ENCODE results near the gene TNXB. TPM values are rescaled to one million over a fixed set of nuclear protein-coding genes. Genes with fewer than 3 reads are reported as not detected.
A peak's percentile ranks its signal among the peaks of the same experiment; 100 is the strongest.
"Not testable (repeated sequence)": the region's sequence is repeated elsewhere in the genome, so short reads cannot be mapped to it uniquely, and the experiment has no call there.

Gene TNXB
- total RNA-seq, 1 donor = 2.8 TPM

GRCh38 chr6:32148289-32149091, 39.4 kb upstream of the TNXB start:
- Histone ChIP-seq H3K4me3 (ENCODE audit: low read length) (peak overlapping the region; percentile 34), H3K4me1 (ENCODE audit: insufficient read depth, low read length) (peaks cover 24% of the 10 kb centered on the region), H3K27me3 (ENCODE audit: insufficient read depth, low read length) (peaks cover 46% of the 10 kb centered on the region), H3K9me3 (ENCODE audit: low read depth, low read length) (no peaks in the 10 kb centered on the region)

GRCh38 chr6:32147401-32148132, 38.4 kb upstream of the TNXB start:
- H3K9me3 ChIP-seq (ENCODE audit: low read depth, low read length) = no peaks in the 10 kb centered on the region
- H3K27me3 ChIP-seq (ENCODE audit: insufficient read depth, low read length) = peaks cover 39% of the 10 kb centered on the region
- peaks cover 20% of the 10 kb centered on the region for H3K4me1 ChIP-seq (ENCODE audit: insufficient read depth, low read length)
- no peak overlapping the region for H3K4me3 ChIP-seq (ENCODE audit: low read length)

GRCh38 chr6:32146687-32147086, 37.5 kb upstream of the TNXB start:
- peaks cover 33% of the 10 kb centered on the region for H3K27me3 ChIP-seq (ENCODE audit: insufficient read depth, low read length)
- H3K9me3 ChIP-seq (ENCODE audit: low read depth, low read length) = no peaks in the 10 kb centered on the region
- H3K4me1 ChIP-seq (ENCODE audit: insufficient read depth, low read length) = peaks cover 15% of the 10 kb centered on the region
- no peak overlapping the region for H3K4me3 ChIP-seq (ENCODE audit: low read length)

- H3K4me3 ChIP-seq (ENCODE audit: low read length) = no peak overlapping the region
- H3K27me3 ChIP-seq (ENCODE audit: insufficient read depth, low read length) = peaks cover 31% of the 10 kb centered on the region
- H3K4me1 ChIP-seq (ENCODE audit: insufficient read depth, low read length) = peaks cover 15% of the 10 kb centered on the region
- H3K9me3 ChIP-seq (ENCODE audit: low read depth, low read length) = no peaks in the 10 kb centered on the region
These were observed 37.1 kb upstream of the TNXB start for GRCh38 chr6:32146287-32146686.

GRCh38 chr6:32144238-32144637, 35.1 kb upstream of the TNXB start:
- Histone ChIP-seq H3K27me3 (ENCODE audit: insufficient read depth, low read length) (peaks cover 17% of the 10 kb centered on the region), H3K4me1 (ENCODE audit: insufficient read depth, low read length) (peaks cover 13% of the 10 kb centered on the region)
- H3K4me3 ChIP-seq (ENCODE audit: low read length); H3K9me3 ChIP-seq (ENCODE audit: low read depth, low read length): not testable (repeated sequence)

DNA sequence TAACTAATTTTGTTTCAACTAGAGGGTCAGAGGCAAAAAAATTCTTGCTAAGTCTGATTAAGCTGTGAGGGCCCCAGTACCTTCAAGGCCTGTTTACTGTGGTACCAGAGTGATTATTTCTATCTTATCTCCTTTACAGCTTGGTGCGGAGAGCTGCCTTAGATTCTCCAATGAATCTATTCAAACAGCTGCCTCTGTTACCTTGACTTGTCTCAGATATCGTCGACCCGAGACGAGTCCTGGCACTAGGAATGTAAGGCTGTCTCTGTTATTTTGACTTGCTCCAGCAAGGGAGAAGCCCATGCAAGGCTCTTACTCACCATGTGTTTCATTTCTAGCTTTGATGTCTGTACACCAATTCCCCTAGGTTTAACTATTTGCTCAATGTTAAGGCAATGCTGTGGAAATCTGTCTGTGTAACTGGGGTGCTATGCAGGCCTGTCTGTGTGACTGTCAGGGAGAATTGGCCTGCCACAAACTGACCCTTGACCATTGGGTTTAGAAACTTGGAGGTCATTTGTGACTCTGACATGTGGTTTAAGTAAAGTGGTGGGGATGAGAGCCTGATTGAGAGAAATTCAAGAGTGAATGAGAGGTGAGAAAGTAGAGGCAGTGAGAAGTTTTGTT, 31.4 kb upstream of the TNXB start:
- H3K4me3 ChIP-seq (ENCODE audit: low read length) = no peak overlapping the region
- no peaks in the 10 kb centered on the region for H3K4me1 ChIP-seq (ENCODE audit: insufficient read depth, low read length)
- H3K27me3 ChIP-seq (ENCODE audit: insufficient read depth, low read length) = no peaks in the 10 kb centered on the region
- no peaks in the 10 kb centered on the region for H3K9me3 ChIP-seq (ENCODE audit: low read depth, low read length)

DNA sequence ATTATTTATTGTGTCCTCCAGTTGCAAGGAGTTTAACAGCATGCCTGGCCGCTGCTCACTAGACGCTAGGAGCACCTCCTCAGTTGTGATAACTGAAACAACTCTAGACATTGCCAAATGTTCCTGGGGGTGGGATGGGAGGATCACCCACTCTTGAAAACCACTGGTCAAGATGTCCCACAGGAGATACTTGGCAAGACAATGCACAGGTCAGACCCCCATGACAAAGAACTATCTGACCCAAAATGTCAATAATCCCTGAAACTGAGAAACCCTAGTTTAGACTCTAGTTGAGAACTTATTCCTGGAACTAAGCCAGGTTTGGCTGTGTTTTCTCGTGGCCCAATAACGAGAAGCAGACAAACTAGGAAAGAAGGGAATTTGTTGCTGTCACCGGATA, 30.5 kb upstream of the TNXB start:
- Histone ChIP-seq H3K27me3 (ENCODE audit: insufficient read depth, low read length) (no peaks in the 10 kb centered on the region), H3K4me1 (ENCODE audit: insufficient read depth, low read length) (no peaks in the 10 kb centered on the region), H3K9me3 (ENCODE audit: low read depth, low read length) (no peaks in the 10 kb centered on the region), H3K4me3 (ENCODE audit: low read length) (no peak overlapping the region)

- no peaks in the 10 kb centered on the region for H3K4me1 ChIP-seq (ENCODE audit: insufficient read depth, low read length)
- H3K9me3 ChIP-seq (ENCODE audit: low read depth, low read length) = no peaks in the 10 kb centered on the region
- H3K4me3 ChIP-seq (ENCODE audit: low read length) = no peak overlapping the region
- H3K27me3 ChIP-seq (ENCODE audit: insufficient read depth, low read length) = no peaks in the 10 kb centered on the region
These were observed 28.3 kb upstream of the TNXB start for GRCh38 chr6:32137454-32137853.

- no peak overlapping the region for H3K4me3 ChIP-seq (ENCODE audit: low read length)
- no peaks in the 10 kb centered on the region for H3K9me3 ChIP-seq (ENCODE audit: low read depth, low read length)
- H3K4me1 ChIP-seq (ENCODE audit: insufficient read depth, low read length) = peaks cover 18% of the 10 kb centered on the region
- H3K27me3 ChIP-seq (ENCODE audit: insufficient read depth, low read length) = no peaks in the 10 kb centered on the region
These were observed 24.6 kb upstream of the TNXB start for GRCh38 chr6:32133786-32134185.

DNA sequence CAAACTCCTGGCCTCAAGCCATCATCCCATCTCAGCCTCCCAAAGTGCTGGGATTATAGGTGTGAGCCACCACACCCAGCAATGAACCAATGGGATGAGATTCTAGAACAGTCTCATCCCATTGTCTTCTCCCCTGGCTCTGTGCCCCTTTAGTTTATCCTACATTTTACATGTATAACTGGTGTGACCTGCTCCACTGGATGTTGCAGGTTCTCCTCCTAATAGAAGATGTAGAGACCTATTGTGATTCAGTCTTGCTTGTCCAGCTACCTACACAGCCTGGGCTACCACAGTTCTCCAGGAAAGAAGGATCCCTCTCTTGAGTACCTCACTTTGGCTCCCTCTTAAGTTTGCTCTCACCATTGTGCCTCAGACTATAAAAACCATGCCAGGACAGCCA, 23.0 kb upstream of the TNXB start:
- Histone ChIP-seq H3K9me3 (ENCODE audit: low read depth, low read length) (no peaks in the 10 kb centered on the region), H3K4me1 (ENCODE audit: insufficient read depth, low read length) (peaks cover 29% of the 10 kb centered on the region), H3K4me3 (ENCODE audit: low read length) (no peak overlapping the region), H3K27me3 (ENCODE audit: insufficient read depth, low read length) (no peaks in the 10 kb centered on the region)

GRCh38 chr6:32131439-32131948, 22.4 kb upstream of the TNXB start:
- Histone ChIP-seq H3K9me3 (ENCODE audit: low read depth, low read length) (no peaks in the 10 kb centered on the region), H3K27me3 (ENCODE audit: insufficient read depth, low read length) (no peaks in the 10 kb centered on the region), H3K4me3 (ENCODE audit: low read length) (no peak overlapping the region), H3K4me1 (ENCODE audit: insufficient read depth, low read length) (peaks cover 35% of the 10 kb centered on the region)

DNA sequence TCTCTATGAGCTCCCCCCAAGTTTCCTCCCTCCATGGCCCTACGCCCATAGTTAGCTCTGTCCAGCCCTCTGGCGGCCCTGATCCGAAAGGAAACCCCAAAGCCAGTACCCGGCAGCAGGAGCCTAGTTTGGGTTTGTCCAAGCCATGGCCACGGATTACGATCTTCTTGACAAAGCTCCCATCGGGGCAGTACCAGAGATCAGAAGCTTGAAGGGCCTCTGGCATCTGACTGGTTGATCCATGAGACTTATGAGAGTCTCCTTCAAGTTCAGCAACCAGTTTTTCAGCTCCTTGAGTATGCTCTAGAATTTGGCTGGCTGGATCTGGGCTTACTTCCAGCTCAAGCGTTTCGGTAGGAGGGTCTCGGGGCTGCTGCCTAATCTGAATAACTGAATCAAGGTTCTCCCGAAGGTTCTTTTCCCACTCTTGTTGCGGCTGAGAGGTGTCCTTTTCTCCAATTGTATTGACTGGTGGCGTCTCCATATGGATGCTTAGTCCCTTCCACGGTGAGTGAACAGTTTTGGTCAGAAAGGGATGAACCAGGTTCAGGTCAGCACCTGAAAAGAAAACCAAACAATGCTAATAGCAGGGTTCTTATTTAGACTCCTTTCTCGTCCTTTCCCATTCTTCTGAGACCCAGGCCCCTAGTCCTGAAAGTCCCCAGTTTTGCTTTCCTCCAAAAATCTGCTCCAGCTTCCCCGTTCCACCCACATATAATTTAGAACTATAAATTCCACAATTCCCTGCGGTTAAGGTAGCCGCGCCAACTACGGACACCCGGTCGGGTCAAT, 20.4 kb upstream of the TNXB start:
- no peaks in the 10 kb centered on the region for H3K9me3 ChIP-seq (ENCODE audit: low read depth, low read length)
- H3K27me3 ChIP-seq (ENCODE audit: insufficient read depth, low read length) = no peaks in the 10 kb centered on the region
- H3K4me1 ChIP-seq (ENCODE audit: insufficient read depth, low read length) = peaks cover 38% of the 10 kb centered on the region
- H3K4me3 ChIP-seq (ENCODE audit: low read length) = peak overlapping the region; percentile 52

GRCh38 chr6:32128751-32129296, 19.7 kb upstream of the TNXB start:
- Histone ChIP-seq H3K9me3 (ENCODE audit: low read depth, low read length) (no peaks in the 10 kb centered on the region), H3K27me3 (ENCODE audit: insufficient read depth, low read length) (no peaks in the 10 kb centered on the region), H3K4me3 (ENCODE audit: low read length) (no peak overlapping the region), H3K4me1 (ENCODE audit: insufficient read depth, low read length) (peaks cover 38% of the 10 kb centered on the region)
